HG03280 (cell line): ENCODE measurements around the gene RTRAF.
A peak's percentile ranks its signal among the peaks of the same experiment; 100 is the strongest.

Experiments used
- ATAC-seq: cut with Tn5 transposase; IDR thresholded peaks from one replicate; pipeline ENCODE4 v1.9.1; 2021; ENCODE audit warnings: mild to moderate bottlenecking, moderate library complexity; ENCODE audit not compliant: unreplicated experiment

The RTRAF gene

DNA sequence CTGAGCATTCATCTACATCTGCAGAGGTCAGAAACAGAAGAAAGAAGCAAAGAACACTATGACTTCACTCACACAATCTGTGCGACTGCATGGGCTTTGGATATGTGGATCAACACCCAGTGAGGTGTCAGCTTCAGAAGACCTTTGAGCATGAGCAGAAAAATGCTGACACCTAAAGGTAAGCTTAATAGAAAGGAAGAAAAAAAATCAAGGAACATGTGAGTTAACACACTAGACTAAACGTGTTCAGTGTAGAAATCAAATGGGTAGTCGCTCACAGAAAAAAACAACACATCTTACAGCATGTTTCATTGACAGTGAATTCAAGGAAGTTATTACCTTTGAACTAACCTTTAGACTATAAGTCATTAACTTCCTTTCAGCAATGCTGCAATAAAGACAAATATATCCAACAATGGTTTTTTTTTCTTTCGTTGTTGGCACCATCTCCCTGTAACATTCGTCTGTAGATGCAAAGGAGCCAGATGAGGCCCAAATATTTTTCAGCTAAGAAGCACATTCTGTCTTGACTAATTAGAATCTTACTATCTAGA is 30.9 kb downstream of the RTRAF start:
- ATAC-seq: no peak

- no peak for ATAC-seq
These were observed 31.7 kb downstream of the RTRAF start for GRCh38 chr14:52020866-52021717.

DNA sequence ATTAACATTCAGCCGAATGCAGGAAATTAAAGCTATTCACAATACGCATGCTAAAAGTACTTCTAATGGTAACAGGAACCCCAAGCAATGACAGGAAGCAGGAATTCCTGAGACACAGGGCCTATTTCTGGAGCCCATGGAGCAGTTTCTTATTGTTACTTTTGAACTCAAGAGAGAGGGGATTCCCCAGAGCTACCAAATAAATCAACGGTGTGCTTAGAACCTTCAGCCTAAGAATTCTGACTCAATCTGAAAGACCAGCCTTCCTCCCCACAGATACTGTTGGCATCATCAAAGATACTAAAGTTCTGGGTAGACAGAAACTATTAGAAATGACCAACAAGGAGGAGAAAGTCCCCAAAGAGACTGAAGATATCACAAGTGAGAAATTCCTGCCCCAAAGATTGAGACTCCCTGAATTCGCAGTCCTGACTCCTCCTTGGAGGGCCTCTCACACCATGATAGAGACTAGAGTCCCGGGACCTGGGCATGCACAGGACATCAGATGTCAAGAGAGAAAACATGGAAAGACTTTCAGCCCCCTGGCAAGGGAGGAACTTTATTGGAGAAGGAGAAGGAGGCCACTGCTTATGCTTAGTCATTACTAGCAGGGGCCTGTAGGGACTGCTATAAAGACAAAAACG is 32.7 kb downstream of the RTRAF start:
- ATAC-seq: peak; percentile 72

- no peak for ATAC-seq
These were observed 34.2 kb downstream of the RTRAF start for GRCh38 chr14:52023518-52023917.

DNA sequence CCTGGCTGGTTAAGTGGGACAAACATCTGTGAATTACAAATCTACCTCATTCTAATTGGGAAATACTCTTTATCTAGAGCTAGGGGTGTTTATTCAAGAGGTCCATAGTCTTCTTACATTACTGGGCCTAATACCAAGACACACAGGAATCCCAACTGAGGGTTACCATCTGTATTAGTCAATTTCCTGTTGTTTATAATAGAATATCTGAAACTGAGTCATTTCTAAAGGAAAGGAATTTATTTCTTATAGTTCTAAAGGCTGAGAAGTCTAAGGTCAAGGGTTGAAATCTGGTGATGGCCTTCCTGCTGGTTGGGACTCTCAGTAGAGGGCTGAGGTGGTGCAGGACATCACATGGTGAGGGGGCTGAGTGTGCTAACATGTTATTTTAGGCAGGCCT is 36.0 kb downstream of the RTRAF start:
- ATAC-seq: no peak

- no peak for ATAC-seq
These were observed 36.8 kb downstream of the RTRAF start for GRCh38 chr14:52026017-52026660.

GRCh38 chr14:52026901-52027300 is 37.6 kb downstream of the RTRAF start:
- ATAC-seq: no peak

DNA sequence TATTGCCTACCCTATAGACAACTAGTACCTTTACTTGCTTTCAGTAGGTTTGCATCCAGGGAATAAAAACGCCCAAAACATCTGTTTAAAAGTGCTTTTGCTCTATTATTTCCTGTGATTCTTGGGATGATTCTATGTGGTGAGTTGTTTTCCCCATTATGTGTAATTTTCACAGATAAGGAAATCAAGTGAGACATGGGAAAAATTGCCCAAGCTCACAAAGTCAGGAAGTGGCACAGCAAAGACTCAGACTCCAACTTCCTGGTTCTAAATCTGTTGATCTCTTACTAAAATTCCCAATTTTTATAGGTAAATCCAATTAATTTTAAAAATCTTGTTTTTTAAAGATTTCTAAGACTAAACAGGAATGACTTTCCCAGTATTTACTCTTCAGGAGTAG is 40.5 kb downstream of the RTRAF start:
- ATAC-seq: no peak

- no peak for ATAC-seq
These were observed 42.4 kb downstream of the RTRAF start for GRCh38 chr14:52031781-52032180.

DNA sequence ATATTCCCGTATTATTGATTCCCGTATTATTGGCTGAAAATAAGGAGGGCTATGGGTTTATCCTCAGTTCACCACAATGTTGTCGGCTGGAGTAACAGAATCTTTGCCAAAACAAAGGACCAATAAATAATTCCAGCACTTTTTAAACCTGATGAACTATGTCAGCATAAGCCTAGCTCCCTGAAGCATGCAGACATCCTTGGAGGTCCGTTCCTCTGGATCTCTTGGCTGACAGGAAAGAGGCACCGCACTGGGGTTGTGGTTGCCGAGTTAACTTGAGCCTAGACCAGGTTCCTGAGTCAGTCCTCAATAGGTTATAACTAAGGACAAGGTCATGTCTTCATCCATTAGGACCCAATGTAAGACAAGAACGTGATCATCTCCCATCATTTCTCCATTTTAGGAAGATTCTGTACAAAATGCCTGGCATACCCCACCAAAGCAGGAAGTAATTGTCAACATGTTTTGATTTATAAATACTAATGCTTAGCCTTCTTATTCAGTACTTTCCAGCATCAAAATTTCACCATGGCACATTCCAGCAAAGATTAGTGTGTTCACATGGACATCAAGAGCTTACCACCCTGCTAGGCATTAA is 43.0 kb downstream of the RTRAF start:
- no peak for ATAC-seq

DNA sequence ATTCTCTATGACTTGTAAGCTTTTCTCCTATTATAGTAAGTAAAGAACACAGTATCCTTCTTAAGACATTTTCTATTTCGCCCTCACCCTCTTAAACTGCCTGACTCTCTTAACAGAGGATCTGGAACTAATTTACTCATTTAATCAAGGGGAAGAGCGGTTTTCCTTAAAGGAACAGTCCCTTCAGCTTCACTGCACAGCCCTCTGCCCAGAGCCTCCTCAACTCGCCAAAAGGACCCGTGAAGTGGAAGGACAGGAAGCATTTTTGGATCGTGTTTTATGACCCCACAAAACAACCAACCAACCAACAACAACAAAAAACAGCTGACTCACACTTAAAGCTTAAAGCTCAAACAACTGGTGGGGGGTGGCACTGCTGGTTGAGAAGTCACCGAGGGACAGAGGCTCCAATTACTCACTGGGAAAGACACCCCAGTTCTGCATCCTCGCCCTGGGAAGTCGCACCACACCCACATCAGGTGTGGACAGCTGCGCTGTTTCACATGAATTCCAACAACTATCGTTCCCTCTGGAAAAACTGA is 43.8 kb downstream of the RTRAF start:
- ATAC-seq: no peak

DNA sequence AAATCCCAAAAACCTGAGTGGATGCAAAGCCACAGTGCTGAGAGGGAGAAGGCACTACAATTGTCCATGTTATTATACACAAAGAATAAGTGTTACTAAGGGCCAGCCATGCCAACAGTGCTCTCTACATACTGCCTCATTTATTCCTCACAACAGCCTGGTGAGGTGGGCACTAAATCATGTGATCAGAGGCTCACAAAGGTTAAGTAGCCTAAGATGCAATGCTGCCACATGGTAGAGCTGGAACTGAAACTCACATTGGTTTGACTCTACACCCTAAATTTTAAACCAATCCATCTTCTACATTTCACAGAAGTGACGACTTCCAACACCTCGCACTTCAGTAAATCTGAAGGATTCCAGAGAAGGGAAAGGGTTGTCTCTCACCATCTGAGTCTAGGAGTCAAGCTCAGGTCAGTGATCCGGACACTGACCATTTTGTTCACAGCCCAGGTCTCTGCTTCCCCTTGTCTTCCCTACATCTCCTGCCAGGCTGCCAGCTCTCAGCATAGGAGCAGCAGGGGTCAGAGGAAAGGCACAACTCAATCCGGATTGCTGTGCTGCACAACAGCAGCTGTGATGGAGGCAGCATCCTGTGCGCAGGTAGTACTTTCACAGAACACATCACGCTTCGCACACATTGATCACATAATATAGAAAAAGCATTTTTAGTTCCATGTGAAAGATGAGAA is 49.9 kb downstream of the RTRAF start:
- no peak for ATAC-seq

GRCh38 chr14:52040598-52040997 is 51.3 kb downstream of the RTRAF start:
- no peak for ATAC-seq

GRCh38 chr14:52042371-52043289 is 53.3 kb downstream of the RTRAF start:
- ATAC-seq: no peak

DNA sequence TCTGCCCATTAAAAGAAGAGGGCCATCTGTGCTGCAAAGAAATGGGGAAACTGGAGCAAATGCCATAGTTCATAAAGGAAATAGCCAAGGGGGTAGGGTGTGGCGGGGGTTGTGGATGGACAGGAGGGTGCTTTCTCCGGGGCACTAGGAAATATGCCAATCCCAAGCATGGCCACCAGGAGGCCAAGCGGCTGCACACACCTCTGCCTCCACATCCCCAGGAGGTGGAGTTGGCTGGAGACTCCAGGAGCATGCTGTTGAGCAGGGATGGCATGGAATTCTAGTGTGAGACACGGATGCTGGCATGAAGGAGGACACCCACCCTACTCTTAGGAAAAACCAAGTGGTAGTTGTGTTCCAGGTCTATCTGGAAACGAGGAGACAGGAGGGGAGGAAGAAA is 54.3 kb downstream of the RTRAF start:
- no peak for ATAC-seq

GRCh38 chr14:52044791-52045522 is 55.6 kb downstream of the RTRAF start:
- ATAC-seq: no peak

DNA sequence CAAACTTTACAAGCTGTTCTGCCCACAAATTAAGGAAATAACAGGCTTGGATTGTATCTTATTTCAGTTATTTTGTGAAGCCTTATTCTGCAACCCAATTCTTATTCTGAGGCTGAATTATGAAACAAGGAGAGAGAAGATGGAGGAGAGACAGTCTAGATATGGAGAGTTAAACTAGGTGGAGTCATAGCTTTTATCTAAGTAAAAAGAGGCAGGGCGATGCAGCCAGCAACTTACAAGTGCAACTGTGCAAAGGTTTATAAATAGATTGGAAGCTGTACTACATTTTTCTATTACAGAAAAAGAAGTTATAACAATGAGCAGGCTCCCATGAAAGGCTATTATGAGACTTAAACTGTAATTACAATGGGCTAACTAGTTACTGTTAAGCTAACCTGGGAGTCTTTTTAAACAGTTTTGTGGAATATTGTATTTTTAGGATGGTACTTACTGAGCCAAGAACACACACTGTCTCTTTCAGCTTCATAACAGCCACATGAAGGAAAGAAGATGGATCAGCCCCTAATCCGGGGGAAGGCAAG is 57.1 kb downstream of the RTRAF start:
- no peak for ATAC-seq

- ATAC-seq: no peak
These were observed 58.8 kb downstream of the RTRAF start for GRCh38 chr14:52048116-52048515.
